Keratinocyte (primary cell): ENCODE results near the gene FSD1. TPM values are rescaled to one million over a fixed set of nuclear protein-coding genes. Genes with fewer than 3 reads are reported as not detected.

Source experiments
- DNase-seq: peaks from one replicate; pipeline ENCODE4 v3.0.0-alpha.2; 2011; ENCODE audit warnings: low read depth, missing footprints, low spot score
- FAIRE-seq: peaks from 2 replicates; lab custom pipeline; 2011; peaks lifted over from hg19 to GRCh38; lab: Jason Lieb, UNC
- H2AFZ ChIP-seq: 2 replicates; pipeline ENCODE4 v1.6.0; 2012; ENCODE audit warnings: low read length, control low read depth, inconsistent platforms; ENCODE audit not compliant: control insufficient read depth
- H3K27ac ChIP-seq: 2 replicates; pipeline ENCODE4 v1.5.1; 2011; ENCODE audit warnings: low read length; ENCODE audit not compliant: control insufficient read depth, insufficient read depth
- H3K27me3 ChIP-seq: 3 replicates; pipeline ENCODE4 v1.6.0; 2011; ENCODE audit warnings: low read length; ENCODE audit not compliant: control insufficient read depth, insufficient read depth; ENCODE audit errors: extremely low read depth
- H3K36me3 ChIP-seq, 2 experiments: 2 replicates in 1 of 2; 3 replicates in 1 of 2; pipeline ENCODE4 v1.5.1; 2011; ENCODE audit warnings: low read length in 2 of 2, mild to moderate bottlenecking in 1 of 2; ENCODE audit not compliant: control insufficient read depth in 2 of 2, insufficient read depth in 2 of 2; ENCODE audit errors: extremely low read depth in 1 of 2
- H3K4me1 ChIP-seq: 3 replicates; pipeline ENCODE4 v1.5.1; 2011; ENCODE audit warnings: low read length; ENCODE audit not compliant: control insufficient read depth, insufficient read depth; ENCODE audit errors: extremely low read depth
- H3K4me2 ChIP-seq: 3 replicates; pipeline ENCODE4 v1.6.0; 2011; ENCODE audit warnings: low read depth, low read length; ENCODE audit not compliant: control insufficient read depth, insufficient read depth; ENCODE audit errors: extremely low read depth
- H3K4me3 ChIP-seq, 3 experiments: fragments of 200-600 bp in 1 of 3; sonication (generic) in 1 of 3; 2 replicates in 2 of 3; 3 replicates in 1 of 3; pipeline ENCODE4 v1.5.1; 2011 to 2016; ENCODE audit warnings: low read length in 3 of 3, mild to moderate bottlenecking in 3 of 3, control low read depth in 2 of 3, inconsistent platforms in 1 of 3, low read depth in 1 of 3, mixed read lengths in 1 of 3, mixed run types in 1 of 3, moderate library complexity in 1 of 3; ENCODE audit not compliant: control insufficient read depth in 2 of 3, insufficient read depth in 2 of 3; ENCODE audit errors: extremely low read depth in 1 of 3
- H3K79me2 ChIP-seq: 2 replicates; pipeline ENCODE4 v1.6.0; 2012; ENCODE audit warnings: low read length; ENCODE audit not compliant: control insufficient read depth, insufficient read depth
- H3K9ac ChIP-seq: 3 replicates; pipeline ENCODE4 v1.6.0; 2011; ENCODE audit warnings: low read length; ENCODE audit not compliant: control insufficient read depth, insufficient read depth; ENCODE audit errors: extremely low read depth
- H3K9me1 ChIP-seq: 3 replicates; pipeline ENCODE4 v1.6.0; 2011; ENCODE audit warnings: low read length; ENCODE audit not compliant: control insufficient read depth, insufficient read depth; ENCODE audit errors: extremely low read depth
- H3K9me3 ChIP-seq: 2 replicates; pipeline ENCODE4 v1.5.1; 2012; ENCODE audit warnings: low read depth, low read length; ENCODE audit not compliant: control insufficient read depth
- H4K20me1 ChIP-seq: 3 replicates; pipeline ENCODE4 v1.6.0; 2011; ENCODE audit warnings: low read length; ENCODE audit not compliant: control insufficient read depth, insufficient read depth; ENCODE audit errors: extremely low read depth
- CTCF ChIP-seq, 3 experiments: IDR thresholded peaks in 1 of 3; conservative IDR thresholded peaks in 1 of 3; optimal IDR thresholded peaks in 1 of 3; 2 replicates in 2 of 3; 3 replicates in 1 of 3; pipeline versions ENCODE3 to v1.5.1; 2011; ENCODE audit warnings: low read length in 3 of 3, mild to moderate bottlenecking in 3 of 3, moderate library complexity in 2 of 3, control low read depth in 1 of 3, inconsistent platforms in 1 of 3; ENCODE audit not compliant: insufficient read depth in 2 of 3; ENCODE audit errors: extremely low read depth in 1 of 3
- EZH2 ChIP-seq: IDR thresholded peaks from one replicate; pipeline ENCODE4 v1.6.1; 2012; ENCODE audit warnings: inconsistent platforms, mild to moderate bottlenecking, low read length, moderate library complexity
- dilution Hi-C: fragments of 300-500 bp; cut with MboI; formaldehyde crosslinking; loops from one replicate; pipeline ENCODE4 v1.7.0; 2020; ENCODE audit warnings: low sequenced_read_pairs; ENCODE audit not compliant: extremely low pct_ligation_motif_present
- polyA plus RNA-seq, 5 experiments: library from polyadenylated mRNA; depleted of rRNA in 3 of 5; stranded (reverse) in 3 of 5; stranded (forward) in 1 of 5; unstranded in 1 of 5; fragments of >200 nt; gene quantifications; 1 replicate in 1 of 5; 2 replicates in 3 of 5; 3 replicates in 1 of 5; pipeline versions ENCODE4 v1.2.1 to v1.2.3, GENCODE V29; 2011 to 2012; ENCODE audit warnings: missing spikeins in 2 of 5, low read depth in 1 of 5, low replicate concordance in 1 of 5

FSD1 gene
- polyA plus RNA-seq, 1 donor (not counting 4 experiments of a cell fraction or from before 2014, with no cell fraction given) = 0.49 TPM

DNA sequence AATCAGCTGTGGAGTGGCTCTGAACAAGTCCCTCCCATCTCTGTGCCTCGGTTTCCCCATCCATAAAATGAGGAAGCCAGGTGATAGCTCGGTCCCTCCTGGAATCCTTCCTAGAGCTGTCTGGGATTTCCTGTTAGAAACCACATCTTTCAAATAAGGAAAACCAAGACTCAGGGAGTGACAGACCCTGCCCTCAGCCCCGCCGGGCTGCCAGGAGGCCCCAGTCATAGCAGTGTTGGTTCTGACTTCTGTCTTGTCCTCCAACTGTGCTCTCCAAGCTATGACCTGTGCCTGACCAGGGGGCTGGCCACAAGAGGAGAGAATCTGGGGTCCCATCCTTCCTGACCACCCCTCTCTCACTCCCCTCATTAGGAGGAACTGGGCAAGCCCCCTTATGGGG lies 26.4 kb upstream of the FSD1 start:
- H3K4me1 ChIP-seq = no peaks in the 10 kb centered on the region
- no peak overlapping the region for H3K4me2 ChIP-seq
- no peak overlapping the region for H3K27ac ChIP-seq
- TF ChIP-seq CTCF (optimal IDR thresholded peaks at IDR 0.05 in 1 of 3, IDR thresholded peaks at IDR 0.05 in 1 of 3, conservative IDR thresholded peaks at IDR 0.05 in 1 of 3; ENCODE audit: extremely low read depth in 1 of 3, insufficient read depth in 2 of 3, low read length in 3 of 3) = no peak
- TF ChIP-seq EZH2 = no peak
- no peaks in the 10 kb centered on the region for H4K20me1 ChIP-seq
- DNase-seq = no peak
- no peak overlapping the region for H3K4me3 ChIP-seq
- no peaks in the 10 kb centered on the region for H3K36me3 ChIP-seq
- no peak for FAIRE-seq
- H3K9ac ChIP-seq = no peak overlapping the region
- H3K27me3 ChIP-seq = peaks cover 33% of the 10 kb centered on the region
- no peaks in the 10 kb centered on the region for H3K79me2 ChIP-seq
- H2AFZ ChIP-seq = no peak overlapping the region
- no peaks in the 10 kb centered on the region for H3K9me1 ChIP-seq
- dilution Hi-C loops = no loop called here
- H3K9me3 ChIP-seq = no peaks in the 10 kb centered on the region

- DNase-seq (no peak), FAIRE-seq (no peak)
- no peak within 1 kb of the TSS for H3K4me3 ChIP-seq
- H3K9me1 ChIP-seq = no peaks in the 10 kb centered on the region
- H3K4me1 ChIP-seq = no peaks in the 10 kb centered on the region
- no peaks in the 10 kb centered on the region for H3K9me3 ChIP-seq
- no peaks in the 10 kb centered on the region for H3K79me2 ChIP-seq
- dilution Hi-C loops = no loop called here
- no peaks in the 10 kb centered on the region for H4K20me1 ChIP-seq
- H3K27me3 ChIP-seq = peaks cover 33% of the 10 kb centered on the region
- no peak for TF ChIP-seq CTCF (optimal IDR thresholded peaks at IDR 0.05 in 1 of 3, IDR thresholded peaks at IDR 0.05 in 1 of 3, conservative IDR thresholded peaks at IDR 0.05 in 1 of 3; ENCODE audit: extremely low read depth in 1 of 3, insufficient read depth in 2 of 3, low read length in 3 of 3)
- peak; percentile 50 for TF ChIP-seq EZH2
- H2AFZ ChIP-seq = no peak within 1 kb of the TSS
- H3K4me2 ChIP-seq = no peak within 1 kb of the TSS
- no peaks in the 10 kb centered on the region for H3K36me3 ChIP-seq
- H3K27ac ChIP-seq = no peak within 1 kb of the TSS
- H3K9ac ChIP-seq = no peak within 1 kb of the TSS
Measured at GRCh38 chr19:4278419-4279266, 25.8 kb upstream of the FSD1 start, which contains the start of gene SHD. Gene SHD (plus strand): TSS chr19:4279266. CDS start chr19:4280064, 798 bp downstream.
